Hippocampal formation (tissue), 2 donors: Measurements from ENCODE around the gene CERS6.
"Not testable (repeated sequence)": the region's sequence is repeated elsewhere in the genome, so short reads cannot be mapped to it uniquely, and the experiment has no call there.

Experiments used
- DNase-seq, 2 donors: peaks; one replicate each; lab custom pipeline; 2025; lab: John Stamatoyannopoulos, UW

Gene CERS6

GRCh38 chr2:168455645-168456520, at the start of gene CERS6:
CERS6 (plus strand) TSS chr2:168456272; CDS start chr2:168456449, 177 bp downstream.
- DNase-seq, result peak; percentile 82 to 86

GRCh38 chr2:168412301-168412700, 43.8 kb upstream of the CERS6 start:
- DNase-seq, result not testable (repeated sequence)

GRCh38 chr2:168413101-168413500, 43.0 kb upstream of the CERS6 start:
- DNase-seq, result not testable (repeated sequence)

GRCh38 chr2:168416555-168416954, 39.5 kb upstream of the CERS6 start:
- no peak for DNase-seq

- DNase-seq, result no peak
Measured at GRCh38 chr2:168422584-168422983, 33.5 kb upstream of the CERS6 start.

- DNase-seq, result no peak
Measured at GRCh38 chr2:168424112-168424951, 31.7 kb upstream of the CERS6 start.

- no peak for DNase-seq
Measured at GRCh38 chr2:168424971-168425370, 31.1 kb upstream of the CERS6 start.

- DNase-seq, result no peak
Measured at GRCh38 chr2:168426861-168427260, 29.2 kb upstream of the CERS6 start.

- DNase-seq, result no peak
Measured at GRCh38 chr2:168427451-168427850, 28.6 kb upstream of the CERS6 start.

GRCh38 chr2:168428431-168428830, 27.6 kb upstream of the CERS6 start:
- DNase-seq, result no peak

- no peak for DNase-seq
Measured at GRCh38 chr2:168429988-168430387, 26.1 kb upstream of the CERS6 start.

GRCh38 chr2:168430431-168430830, 25.6 kb upstream of the CERS6 start:
- DNase-seq, result no peak

- no peak for DNase-seq
Measured at GRCh38 chr2:168431301-168432024, 24.6 kb upstream of the CERS6 start.

- no peak for DNase-seq
Measured at GRCh38 chr2:168432100-168432499, 24.0 kb upstream of the CERS6 start.

GRCh38 chr2:168432565-168433186, 23.4 kb upstream of the CERS6 start:
- DNase-seq, result no peak

- no peak for DNase-seq
Measured at GRCh38 chr2:168433527-168433926, 22.5 kb upstream of the CERS6 start.

- no peak for DNase-seq
Measured at GRCh38 chr2:168434146-168434545, 21.9 kb upstream of the CERS6 start.

- no peak for DNase-seq
Measured at GRCh38 chr2:168436840-168437239, 19.2 kb upstream of the CERS6 start.

GRCh38 chr2:168438553-168438952, 17.5 kb upstream of the CERS6 start:
- DNase-seq, result no peak

- no peak for DNase-seq
Measured at GRCh38 chr2:168439536-168439935, 16.5 kb upstream of the CERS6 start.

- DNase-seq, result no peak
Measured at GRCh38 chr2:168441214-168441872, 14.7 kb upstream of the CERS6 start.
